ENCODE results near the gene ESRRA.

GRCh38 chr11:64358907-64359711 lies 53.8 kb downstream of the ESRRA start, which contains the start of gene RPS6KA4:
- TF ChIP-seq CTCF (IDR thresholded peaks at IDR 0.05) (peak in 2 of 6 experiments; percentile 16 to 25), POLR2A (IDR thresholded peaks at IDR 0.05) (peak; percentile 47 to 74)

Measured in Peyer's patch (tissue), 4 donors.